GF-D8 (cell line): ENCODE data around the gene CHMP2A.
"Not testable (repeated sequence)": the region's sequence is repeated elsewhere in the genome, so short reads cannot be mapped to it uniquely, and the experiment has no call there.

Experiments
- DNase-seq: peaks from one replicate; lab custom pipeline; 2025; lab: John Stamatoyannopoulos, UW

Gene CHMP2A

GRCh38 chr19:58555369-58555885 lies 522 bp upstream of the CHMP2A start:
- DNase-seq: no peak

GRCh38 chr19:58553799-58554493 lies 959 bp downstream of the CHMP2A start:
- DNase-seq: no peak

- DNase-seq: no peak
Measured at GRCh38 chr19:58552655-58553054, 2.2 kb downstream of the CHMP2A start.

GRCh38 chr19:58551577-58552471 lies 3.1 kb downstream of the CHMP2A start:
- DNase-seq: no peak

DNA sequence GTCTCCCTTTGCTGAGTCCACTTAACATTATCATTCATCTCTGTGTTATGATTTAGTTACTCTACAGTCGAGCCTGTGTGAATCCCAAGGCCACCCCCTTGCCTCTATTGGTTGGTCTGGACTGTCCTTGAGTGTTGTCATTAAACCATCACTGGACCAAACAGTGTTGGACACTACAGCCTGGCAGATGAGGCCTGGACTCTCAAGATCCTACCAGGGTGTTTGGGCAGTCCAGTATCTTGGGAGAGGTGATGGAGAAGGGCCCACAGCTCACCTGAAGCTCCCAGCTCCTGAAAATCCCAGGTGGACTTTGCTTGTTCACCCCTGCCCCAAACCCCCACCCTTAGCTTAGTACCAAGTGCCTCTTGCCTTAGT lies 3.8 kb downstream of the CHMP2A start:
- DNase-seq: no peak

GRCh38 chr19:58550362-58551122 lies 4.4 kb downstream of the CHMP2A start:
- no peak for DNase-seq

GRCh38 chr19:58549664-58550361 lies 5.1 kb downstream of the CHMP2A start:
- no peak for DNase-seq

DNA sequence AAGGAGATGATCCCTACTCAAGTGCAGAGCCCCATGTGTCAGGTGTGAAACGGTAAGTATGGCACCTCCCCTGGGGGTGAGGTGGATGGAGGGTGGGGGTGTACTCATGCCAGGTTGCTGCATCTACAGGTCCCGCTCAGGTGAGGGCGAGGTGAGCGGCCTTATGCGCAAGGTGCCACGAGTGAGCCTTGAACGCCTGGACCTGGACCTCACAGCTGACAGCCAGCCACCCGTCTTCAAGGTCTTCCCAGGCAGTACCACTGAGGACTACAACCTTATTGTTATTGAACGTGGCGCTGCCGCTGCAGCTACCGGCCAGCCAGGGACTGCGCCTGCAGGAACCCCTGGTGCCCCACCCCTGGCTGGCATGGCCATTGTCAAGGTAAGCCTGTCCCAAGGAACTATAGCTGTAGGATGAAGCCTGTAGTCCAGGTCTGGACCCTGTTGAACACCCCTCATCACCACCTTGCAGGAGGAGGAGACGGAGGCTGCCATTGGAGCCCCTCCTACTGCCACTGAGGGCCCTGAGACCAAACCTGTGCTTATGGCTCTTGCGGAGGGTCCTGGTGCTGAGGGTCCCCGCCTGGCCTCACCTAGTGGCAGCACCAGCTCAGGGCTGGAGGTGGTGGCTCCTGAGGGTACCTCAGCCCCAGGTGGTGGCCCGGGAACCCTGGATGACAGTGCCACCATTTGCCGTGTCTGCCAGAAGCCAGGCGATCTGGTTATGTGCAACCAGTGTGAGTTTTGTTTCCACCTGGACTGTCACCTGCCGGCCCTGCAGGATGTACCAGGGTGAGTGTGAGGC lies 5.8 kb downstream of the CHMP2A start:
- DNase-seq: no peak

- DNase-seq: no peak
Measured at GRCh38 chr19:58547323-58548312, 7.3 kb downstream of the CHMP2A start.

DNA sequence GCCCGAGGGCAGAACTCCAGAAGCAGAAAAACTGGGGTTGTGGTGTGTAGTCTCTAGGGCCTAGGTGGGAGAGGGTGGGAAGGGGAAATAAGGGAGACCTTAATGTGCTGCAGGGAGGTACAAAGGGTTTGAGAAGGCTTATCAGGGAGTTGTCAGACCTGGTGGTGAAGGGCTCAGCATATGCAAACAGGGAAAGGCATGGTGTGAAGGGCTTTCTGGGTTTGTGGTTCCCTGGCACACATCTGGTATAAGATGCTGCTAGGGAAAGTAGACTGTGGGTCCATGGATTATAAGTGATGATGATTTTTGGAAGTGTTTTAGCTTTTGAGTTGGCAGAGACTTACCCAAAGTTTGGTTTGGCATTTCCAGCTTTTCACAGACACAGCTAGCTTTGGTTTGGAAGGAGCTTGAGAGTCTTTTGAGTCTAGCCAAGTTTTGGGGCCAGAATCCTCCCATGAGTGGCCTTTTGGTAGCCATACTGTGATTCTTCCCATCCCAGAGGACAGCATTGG lies 8.8 kb downstream of the CHMP2A start:
- DNase-seq: no peak

- DNase-seq: no peak
Measured at GRCh38 chr19:58545286-58546018, 9.5 kb downstream of the CHMP2A start.

DNA sequence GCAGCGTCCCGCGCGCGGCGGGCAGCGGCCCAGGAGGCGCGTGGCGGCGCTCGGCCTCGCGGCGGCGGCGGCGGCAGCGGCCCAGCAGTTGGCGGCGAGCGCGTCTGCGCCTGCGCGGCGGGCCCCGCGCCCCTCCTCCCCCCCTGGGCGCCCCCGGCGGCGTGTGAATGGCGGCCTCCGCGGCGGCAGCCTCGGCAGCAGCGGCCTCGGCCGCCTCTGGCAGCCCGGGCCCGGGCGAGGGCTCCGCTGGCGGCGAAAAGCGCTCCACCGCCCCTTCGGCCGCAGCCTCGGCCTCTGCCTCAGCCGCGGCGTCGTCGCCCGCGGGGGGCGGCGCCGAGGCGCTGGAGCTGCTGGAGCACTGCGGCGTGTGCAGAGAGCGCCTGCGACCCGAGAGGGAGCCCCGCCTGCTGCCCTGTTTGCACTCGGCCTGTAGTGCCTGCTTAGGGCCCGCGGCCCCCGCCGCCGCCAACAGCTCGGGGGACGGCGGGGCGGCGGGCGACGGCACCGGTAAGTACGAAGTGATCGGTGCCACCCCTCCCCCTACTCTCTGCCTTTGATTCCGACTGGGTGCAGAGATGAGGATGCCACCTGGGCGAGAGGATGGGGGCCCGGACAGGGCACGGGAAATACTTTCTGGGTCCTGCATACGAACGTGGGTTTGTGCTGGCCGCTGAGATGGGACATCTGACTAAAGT lies 10.2 kb downstream of the CHMP2A start:
- no peak for DNase-seq

GRCh38 chr19:58543826-58544590 lies 10.9 kb downstream of the CHMP2A start, which contains the start of gene TRIM28:
TSS of gene TRIM28 (plus strand) at chr19:58544064. CDS start at chr19:58544758, 694 bp downstream.
- no peak for DNase-seq

GRCh38 chr19:58542641-58543372 lies 12.1 kb downstream of the CHMP2A start:
- not testable (repeated sequence) for DNase-seq

GRCh38 chr19:58539169-58539559 lies 15.7 kb downstream of the CHMP2A start:
- DNase-seq: not testable (repeated sequence)
